Lung (tissue), 12 donors: ENCODE results near the gene TRMT61A. TPM values are rescaled to one million over a fixed set of nuclear protein-coding genes. Genes with fewer than 3 reads are reported as not detected.

Experiments
- ATAC-seq: fragments of 200-7000 bp; cut with Tn5 transposase; one replicate; pipeline ENCODE4 v1.9.1; 2020; ENCODE audit warnings: moderate number of reproducible peaks; ENCODE audit not compliant: insufficient read depth, low FRiP score
- DNase-seq, 3 donors: peaks; one replicate each; pipeline ENCODE4 v3.0.0-alpha.2; 2013 to 2017
- H3K27ac ChIP-seq, 2 donors: one replicate each; pipeline ENCODE4 v1.5.1; 2013; ENCODE audit warnings: mild to moderate bottlenecking in 2 of 2, moderate library complexity in 2 of 2, control low read depth in 1 of 2, inconsistent platforms in 1 of 2, low read depth in 1 of 2, low read length in 1 of 2
- H3K27me3 ChIP-seq, 3 donors: one replicate each; pipeline ENCODE4 v1.5.1; 2013; ENCODE audit warnings: low read length in 2 of 3; ENCODE audit not compliant: control insufficient read depth in 3 of 3, insufficient read depth in 3 of 3
- H3K36me3 ChIP-seq, 4 donors: one replicate each; pipeline ENCODE4 v1.5.1; 2013; ENCODE audit warnings: low read length in 4 of 4, mild to moderate bottlenecking in 1 of 4, moderate library complexity in 1 of 4; ENCODE audit not compliant: control insufficient read depth in 4 of 4, insufficient read depth in 4 of 4
- H3K4me1 ChIP-seq, 5 donors: one replicate each; pipeline ENCODE4 v1.5.1; 2013; ENCODE audit warnings: low read length in 5 of 5, mild to moderate bottlenecking in 2 of 5, moderate library complexity in 1 of 5; ENCODE audit not compliant: control insufficient read depth in 5 of 5, insufficient read depth in 5 of 5
- H3K4me3 ChIP-seq: one replicate; pipeline ENCODE4 v1.5.1; 2013; ENCODE audit warnings: mild to moderate bottlenecking, control low read depth, moderate library complexity
- H3K9ac ChIP-seq, 2 donors: one replicate each; pipeline ENCODE4 v1.5.1; 2013; ENCODE audit warnings: low read length in 2 of 2, control low read depth in 1 of 2; ENCODE audit not compliant: insufficient read depth in 1 of 2
- H3K9me3 ChIP-seq, 4 donors: one replicate each; pipeline ENCODE4 v1.5.1; 2013; ENCODE audit warnings: low read length in 3 of 4, mild to moderate bottlenecking in 1 of 4, moderate library complexity in 1 of 4; ENCODE audit not compliant: control insufficient read depth in 4 of 4, insufficient read depth in 3 of 4
- WGBS, 2 donors: extraction: QIAGEN DNeasy Blood & Tissue Kit; methylation state at CpG; one replicate each; pipeline ENCODE4 v1.1.7; 2013; 5-methylcytosine and 5-hydroxymethylcytosine counted together
- polyA plus RNA-seq, 2 donors: library from polyadenylated mRNA; stranded (reverse); fragments of 200-250 nt; gene quantifications; one replicate each; pipeline ENCODE4 v1.2.1, GENCODE V29; 2013
- total RNA-seq, 2 donors: library from RNA; depleted of rRNA in 1 of 2; stranded (reverse); fragments of >200 nt in 1 of 2; gene quantifications; one replicate each; pipeline ENCODE4 v1.2.1, GENCODE V29; 2014 to 2021
- TF ChIP-seq, protein P1 (sequence below): IDR thresholded peaks from 2 replicates; pipeline ENCODE4 v1.5.1; 2012; ENCODE audit warnings: mild to moderate bottlenecking; ENCODE audit errors: control extremely low read depth, extremely low read depth
- donor health status: control.
- donor health status: control.
- donor health status: Bipolar disorder and iron deficiency.
- donor health status: healthy.
- donor health status: DM: yes; HTN: yes; CAD: no.

The TRMT61A gene
- total and polyA plus RNA-seq, 4 donors: 11.9 to 21.5 (median 16.0) TPM

DNA sequence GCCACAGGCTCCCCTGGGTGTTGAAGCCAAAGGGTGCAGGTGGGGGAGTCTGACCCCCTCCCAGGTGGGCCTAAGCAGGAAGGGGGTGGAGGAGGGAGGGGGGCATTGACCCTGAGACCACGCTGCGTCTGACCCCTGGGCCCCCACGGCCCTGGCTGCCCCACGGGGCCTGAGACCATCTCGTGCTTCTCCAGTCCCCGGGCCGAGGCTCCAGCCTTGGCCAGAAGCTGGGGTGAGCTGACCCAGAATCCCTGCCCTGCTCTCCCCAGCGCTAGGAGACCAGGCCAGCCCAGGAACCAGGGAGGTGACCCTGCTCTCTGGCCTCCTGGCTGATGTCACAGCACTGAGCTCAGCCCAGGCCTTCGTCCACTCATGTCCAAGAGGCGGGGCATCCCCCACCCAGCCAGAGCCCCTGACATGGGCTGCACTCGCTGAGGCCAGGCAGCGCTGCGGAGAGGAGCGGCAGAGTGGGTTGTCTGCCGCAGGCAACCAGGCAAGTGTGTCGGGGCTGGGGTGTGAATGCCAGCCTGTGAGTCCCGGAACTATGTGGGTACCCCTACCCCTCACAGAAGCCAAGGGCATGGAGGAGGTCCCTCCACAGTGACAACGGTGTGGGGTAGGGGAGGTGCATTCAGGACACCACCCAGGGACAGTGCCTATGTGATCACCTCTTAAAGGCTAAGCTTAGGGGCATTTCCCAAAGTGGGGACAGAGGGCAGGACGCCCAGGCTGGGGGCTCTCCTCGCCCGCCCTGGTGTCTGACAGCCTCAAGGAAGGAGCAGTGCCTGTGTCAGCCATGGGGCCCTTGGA, 6.3 kb downstream of the TRMT61A start:
- Histone ChIP-seq H3K4me1 (peaks cover 2 to 12% (median 4%) of the 10 kb centered on the region in 5 donors), H3K4me3 (no peak overlapping the region), H3K36me3 (peaks cover 0 to 45% (median 3%) of the 10 kb centered on the region in 4 donors), H3K27me3 (no peaks in the 10 kb centered on the region), H3K9me3 (no peaks in the 10 kb centered on the region), H3K9ac (no peak overlapping the region), H3K27ac (no peak overlapping the region)
- TF ChIP-seq, protein P1, sequence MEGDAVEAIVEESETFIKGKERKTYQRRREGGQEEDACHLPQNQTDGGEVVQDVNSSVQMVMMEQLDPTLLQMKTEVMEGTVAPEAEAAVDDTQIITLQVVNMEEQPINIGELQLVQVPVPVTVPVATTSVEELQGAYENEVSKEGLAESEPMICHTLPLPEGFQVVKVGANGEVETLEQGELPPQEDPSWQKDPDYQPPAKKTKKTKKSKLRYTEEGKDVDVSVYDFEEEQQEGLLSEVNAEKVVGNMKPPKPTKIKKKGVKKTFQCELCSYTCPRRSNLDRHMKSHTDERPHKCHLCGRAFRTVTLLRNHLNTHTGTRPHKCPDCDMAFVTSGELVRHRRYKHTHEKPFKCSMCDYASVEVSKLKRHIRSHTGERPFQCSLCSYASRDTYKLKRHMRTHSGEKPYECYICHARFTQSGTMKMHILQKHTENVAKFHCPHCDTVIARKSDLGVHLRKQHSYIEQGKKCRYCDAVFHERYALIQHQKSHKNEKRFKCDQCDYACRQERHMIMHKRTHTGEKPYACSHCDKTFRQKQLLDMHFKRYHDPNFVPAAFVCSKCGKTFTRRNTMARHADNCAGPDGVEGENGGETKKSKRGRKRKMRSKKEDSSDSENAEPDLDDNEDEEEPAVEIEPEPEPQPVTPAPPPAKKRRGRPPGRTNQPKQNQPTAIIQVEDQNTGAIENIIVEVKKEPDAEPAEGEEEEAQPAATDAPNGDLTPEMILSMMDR: no peak
- ATAC-seq (no peak), DNase-seq (no peak)
- 87 to 94% methylated on average over 21 of the region's 21 CpGs for WGBS, 2 donors

GRCh38 chr14:103535891-103536565, 7.0 kb downstream of the TRMT61A start:
- H3K36me3 ChIP-seq: peaks cover 0 to 45% (median 3%) of the 10 kb centered on the region in 4 donors
- H3K4me3 ChIP-seq: no peak overlapping the region
- peaks cover 4 to 17% (median 10%) of the 10 kb centered on the region in 5 donors for H3K4me1 ChIP-seq
- H3K9ac ChIP-seq: no peak overlapping the region
- H3K27me3 ChIP-seq: no peaks in the 10 kb centered on the region
- no peaks in the 10 kb centered on the region for H3K9me3 ChIP-seq
- DNase-seq: no peak
- WGBS, 2 donors: 90 to 93% methylated on average over 11 of the region's 11 CpGs
- no peak overlapping the region for H3K27ac ChIP-seq
- TF ChIP-seq, protein P1: no peak
- no peak for ATAC-seq

- TF ChIP-seq, protein P1: no peak
- peaks cover 4 to 24% (median 16%) of the 10 kb centered on the region in 5 donors for H3K4me1 ChIP-seq
- WGBS, 2 donors: 81% methylated on average over 9 of the region's 9 CpGs
- no peaks in the 10 kb centered on the region for H3K27me3 ChIP-seq
- no peak for ATAC-seq
- peaks cover 0 to 42% (median 3%) of the 10 kb centered on the region in 4 donors for H3K36me3 ChIP-seq
- DNase-seq: no peak
- H3K9me3 ChIP-seq: no peaks in the 10 kb centered on the region
- H3K27ac ChIP-seq: no peak overlapping the region
- H3K4me3 ChIP-seq: no peak overlapping the region
- no peak overlapping the region for H3K9ac ChIP-seq
These were observed 7.7 kb downstream of the TRMT61A start for GRCh38 chr14:103536693-103537092.
